Mesenchymal stem cell (in vitro differentiated cells and primary cell): ENCODE measurements around the gene VAC14.
A peak's percentile ranks its signal among the peaks of the same experiment; 100 is the strongest.

ENCODE experiments used
- DNase-seq: peaks from one replicate; pipeline ENCODE4 v3.0.0-alpha.2; 2013
- H2AFZ ChIP-seq: one replicate; pipeline ENCODE4 v1.6.1; 2013; ENCODE audit warnings: low read depth, mild to moderate bottlenecking, control low read depth, inconsistent platforms, low read length, moderate library complexity
- H2AK5ac ChIP-seq: 2 replicates; pipeline ENCODE4 v1.6.1; 2013; ENCODE audit warnings: low read length, moderate library complexity, mild to moderate bottlenecking, inconsistent platforms; ENCODE audit not compliant: severe bottlenecking
- H2BK120ac ChIP-seq: one replicate; pipeline ENCODE4 v1.6.1; 2013; ENCODE audit warnings: low read depth, mild to moderate bottlenecking, inconsistent platforms, low read length, moderate library complexity
- H2BK12ac ChIP-seq, 2 experiments: one replicate each; pipeline ENCODE4 v1.6.1; 2013; ENCODE audit warnings: inconsistent platforms in 2 of 2, low read length in 2 of 2, mild to moderate bottlenecking in 2 of 2, moderate library complexity in 2 of 2, control low read depth in 1 of 2
- H2BK15ac ChIP-seq: one replicate; pipeline ENCODE4 v1.6.1; 2013; ENCODE audit warnings: mild to moderate bottlenecking, low read depth, inconsistent platforms; ENCODE audit not compliant: poor library complexity, severe bottlenecking
- H2BK5ac ChIP-seq: 2 replicates; pipeline ENCODE4 v1.6.1; 2013; ENCODE audit warnings: low read depth, mild to moderate bottlenecking, low read length, control low read depth, inconsistent platforms; ENCODE audit not compliant: poor library complexity, severe bottlenecking
- H3K14ac ChIP-seq, 2 experiments: one replicate each; pipeline ENCODE4 v1.6.1; 2013; ENCODE audit warnings: inconsistent platforms in 2 of 2, low read length in 2 of 2, control low read depth in 1 of 2, mild to moderate bottlenecking in 1 of 2, moderate library complexity in 1 of 2
- H3K18ac ChIP-seq, 2 experiments: one replicate each; pipeline ENCODE4 v1.6.1; 2013; ENCODE audit warnings: inconsistent platforms in 2 of 2, low read length in 2 of 2, control low read depth in 1 of 2, low read depth in 1 of 2, mild to moderate bottlenecking in 1 of 2
- H3K23ac ChIP-seq, 2 experiments: one replicate each; pipeline ENCODE4 v1.6.1; 2013; ENCODE audit warnings: inconsistent platforms in 2 of 2, low read length in 2 of 2, mild to moderate bottlenecking in 2 of 2, moderate library complexity in 2 of 2, control low read depth in 1 of 2
- H3K27ac ChIP-seq: 2 replicates; pipeline ENCODE4 v1.5.1; 2013; ENCODE audit warnings: mild to moderate bottlenecking, moderate library complexity, low read length, control low read depth, inconsistent platforms; ENCODE audit not compliant: poor library complexity, severe bottlenecking
- H3K27me3 ChIP-seq, 2 experiments: 2 replicates each; pipeline versions ENCODE4 v1.6.1 to v1.7.0; 2013; ENCODE audit warnings: low read length in 2 of 2, mild to moderate bottlenecking in 2 of 2, moderate library complexity in 2 of 2, control low read depth in 1 of 2, inconsistent platforms in 1 of 2; ENCODE audit not compliant: control insufficient read depth in 1 of 2, insufficient read depth in 1 of 2
- H3K36me3 ChIP-seq, 2 experiments: 2 replicates each; pipeline versions ENCODE4 v1.6.1 to v1.7.0; 2013; ENCODE audit warnings: low read length in 2 of 2, control low read depth in 1 of 2, inconsistent platforms in 1 of 2, low read depth in 1 of 2, mild to moderate bottlenecking in 1 of 2; ENCODE audit not compliant: insufficient read depth in 2 of 2, control insufficient read depth in 1 of 2
- H3K4ac ChIP-seq, 2 experiments: one replicate each; pipeline ENCODE4 v1.6.1; 2013; ENCODE audit warnings: inconsistent platforms in 2 of 2, low read length in 2 of 2, mild to moderate bottlenecking in 2 of 2, moderate library complexity in 2 of 2, control low read depth in 1 of 2, low read depth in 1 of 2
- H3K4me1 ChIP-seq: 2 replicates; pipeline ENCODE4 v1.6.1; 2013; ENCODE audit warnings: low read depth, low read length, control low read depth; ENCODE audit not compliant: control insufficient read depth, insufficient read depth
- H3K4me2 ChIP-seq: 2 replicates; pipeline ENCODE4 v1.6.1; 2013; ENCODE audit warnings: low read length, mild to moderate bottlenecking, inconsistent platforms; ENCODE audit not compliant: poor library complexity, severe bottlenecking
- H3K4me3 ChIP-seq, 2 experiments: 2 replicates each; pipeline versions ENCODE4 v1.5.1 to v1.7.0; 2013; ENCODE audit warnings: low read length in 2 of 2, mild to moderate bottlenecking in 2 of 2, control low read depth in 1 of 2, low read depth in 1 of 2; ENCODE audit not compliant: insufficient read depth in 1 of 2
- H3K79me1 ChIP-seq: replicated peaks from 2 replicates; pipeline ENCODE4 v1.6.1; 2013; ENCODE audit warnings: mild to moderate bottlenecking, control low read depth, low read length, inconsistent platforms; ENCODE audit not compliant: poor library complexity, severe bottlenecking
- H3K9ac ChIP-seq: 2 replicates; pipeline ENCODE4 v1.7.0; 2013; ENCODE audit warnings: mild to moderate bottlenecking, low read length, moderate library complexity
- H3K9me3 ChIP-seq: 2 replicates; pipeline ENCODE4 v1.7.0; 2013; ENCODE audit warnings: mild to moderate bottlenecking, low read length; ENCODE audit not compliant: control insufficient read depth
- H4K8ac ChIP-seq: one replicate; pipeline ENCODE4 v1.6.1; 2013; ENCODE audit warnings: inconsistent platforms, mild to moderate bottlenecking, low read length, moderate library complexity
- H4K91ac ChIP-seq: one replicate; pipeline ENCODE4 v1.6.1; 2013; ENCODE audit warnings: mild to moderate bottlenecking, low read length, inconsistent platforms
- WGBS: methylation state at CpG from one replicate; pipeline ENCODE4 v1.1.7; 2013; ENCODE audit warnings: mixed read lengths; 5-methylcytosine and 5-hydroxymethylcytosine counted together

VAC14 gene

DNA sequence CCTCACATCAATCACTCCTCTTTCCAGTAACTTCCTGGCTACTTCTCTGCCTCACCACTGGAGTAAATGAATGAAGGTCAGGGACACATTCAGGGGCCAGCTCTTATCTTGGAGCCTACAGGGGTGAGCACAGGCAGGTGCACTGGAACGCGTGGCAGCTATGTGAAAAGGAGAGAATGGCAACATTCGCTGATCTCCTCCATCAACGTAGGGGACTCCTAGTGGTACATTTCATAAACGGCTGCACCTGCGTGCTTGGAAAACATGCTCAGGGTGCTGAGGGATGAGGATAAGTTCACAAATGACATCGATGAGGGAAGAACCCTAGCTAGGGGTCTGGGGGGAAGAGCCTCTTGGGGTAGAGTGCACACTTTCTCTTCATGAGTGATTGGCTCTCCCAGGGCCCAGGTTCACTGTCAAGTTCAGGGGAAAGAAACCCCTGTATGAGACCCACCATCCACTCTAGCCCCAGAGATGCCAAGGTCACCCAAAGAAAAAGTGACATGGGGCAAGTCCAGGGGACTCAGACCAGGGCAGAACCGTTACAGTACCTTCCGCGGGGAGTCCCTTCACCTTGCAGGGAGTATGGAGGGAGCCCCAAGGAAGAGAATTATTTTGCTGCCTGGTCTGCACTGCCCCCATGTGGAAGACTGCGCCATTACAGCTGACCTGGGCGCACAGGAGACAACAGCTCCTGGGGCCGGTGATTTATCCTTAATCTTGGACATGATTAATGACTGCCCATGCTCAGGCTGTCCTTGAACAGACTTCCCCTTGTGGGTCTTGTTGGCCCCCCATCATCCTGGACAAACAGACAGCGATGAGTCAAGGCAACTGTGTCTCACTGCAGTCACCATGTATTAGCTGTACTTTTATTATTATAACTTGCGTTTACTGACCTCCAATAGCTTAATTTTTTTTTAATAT, 30.1 kb downstream of the VAC14 start:
- H4K91ac ChIP-seq, result no peak overlapping the region
- no peak overlapping the region for H3K4me3 ChIP-seq
- no peak overlapping the region for H3K23ac ChIP-seq
- peak overlapping the region; percentile 14 for H4K8ac ChIP-seq
- H3K4me1 ChIP-seq, result peaks cover 21% of the 10 kb centered on the region
- H3K79me1 ChIP-seq, result peaks cover 10% of the 10 kb centered on the region
- 47% methylated on average over 13 of the region's 15 CpGs for WGBS
- no peak overlapping the region for H3K9ac ChIP-seq
- H3K4me2 ChIP-seq, result no peak overlapping the region
- no peak overlapping the region for H3K27ac ChIP-seq
- no peak overlapping the region for H2AFZ ChIP-seq
- H3K27me3 ChIP-seq, result no peaks in the 10 kb centered on the region
- H2BK120ac ChIP-seq, result no peak overlapping the region
- H3K36me3 ChIP-seq, result peaks cover 40 to 74% of the 10 kb centered on the region in 2 experiments
- H3K18ac ChIP-seq, result no peak overlapping the region
- H2AK5ac ChIP-seq, result no peak overlapping the region
- H2BK15ac ChIP-seq, result no peak overlapping the region
- no peak overlapping the region for H3K14ac ChIP-seq
- no peaks in the 10 kb centered on the region for H3K9me3 ChIP-seq
- peak; percentile 63 for DNase-seq
- no peak overlapping the region for H2BK5ac ChIP-seq
- H3K4ac ChIP-seq, result no peak overlapping the region
- H2BK12ac ChIP-seq, result peak overlapping the region in 1 of 2 experiments; percentile 37

DNA sequence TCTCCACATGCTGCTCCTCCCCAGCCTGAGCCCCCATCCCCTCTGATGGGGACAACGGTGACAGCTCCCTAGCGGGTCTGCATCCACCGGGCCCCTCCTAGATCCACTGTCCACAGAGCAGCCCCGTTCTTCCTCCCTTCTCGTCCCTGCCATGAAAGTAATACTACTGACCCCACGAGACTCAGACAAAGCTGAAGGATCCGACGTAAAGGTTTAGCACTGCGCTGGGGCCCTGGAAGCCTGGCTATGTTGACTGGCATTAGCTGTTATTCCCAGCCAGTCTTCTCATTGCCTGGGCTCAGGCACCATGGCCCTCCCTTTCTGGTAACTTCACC, 30.7 kb downstream of the VAC14 start:
- Histone ChIP-seq H3K4ac (no peak overlapping the region), H2BK15ac (no peak overlapping the region), H3K36me3 (peaks cover 42 to 74% of the 10 kb centered on the region in 2 experiments), H3K4me2 (no peak overlapping the region), H3K23ac (no peak overlapping the region), H3K79me1 (peaks cover 7% of the 10 kb centered on the region), H2BK5ac (no peak overlapping the region), H3K4me1 (peaks cover 21% of the 10 kb centered on the region), H3K27me3 (no peaks in the 10 kb centered on the region), H3K9me3 (no peaks in the 10 kb centered on the region), H3K9ac (no peak overlapping the region), H3K14ac (no peak overlapping the region), H2BK12ac (peak overlapping the region in 1 of 2 experiments; percentile 3), H2AK5ac (no peak overlapping the region), H3K4me3 (no peak overlapping the region), H3K27ac (no peak overlapping the region), H4K8ac (no peak overlapping the region), H4K91ac (no peak overlapping the region), H2BK120ac (no peak overlapping the region), H3K18ac (no peak overlapping the region), H2AFZ (no peak overlapping the region)
- 97% methylated on average over 9 of the region's 9 CpGs for WGBS
- DNase-seq, result no peak

DNA sequence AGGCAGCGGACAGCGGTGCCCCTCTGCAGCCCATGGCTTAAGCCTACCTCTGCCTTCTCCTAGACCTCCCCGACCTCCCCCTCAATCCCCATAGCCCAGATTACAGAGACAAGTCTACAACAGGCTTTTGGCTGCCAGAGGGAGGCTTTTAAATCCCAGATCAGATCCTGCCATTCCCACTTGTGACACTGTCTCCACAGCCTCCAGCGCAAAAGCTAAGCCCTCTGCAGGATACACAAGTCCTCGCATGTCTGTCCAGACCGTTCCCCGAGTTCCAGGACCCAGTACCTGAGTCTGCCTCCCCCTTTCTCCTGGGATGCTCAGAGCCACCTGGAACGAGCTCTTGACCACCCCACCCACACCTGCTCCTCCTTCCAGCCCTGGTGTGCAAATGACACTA, 31.2 kb downstream of the VAC14 start:
- Histone ChIP-seq H3K27ac (no peak overlapping the region), H3K4me3 (no peak overlapping the region), H3K27me3 (no peaks in the 10 kb centered on the region), H2BK12ac (no peak overlapping the region), H2BK120ac (no peak overlapping the region), H3K9me3 (no peaks in the 10 kb centered on the region), H2AFZ (no peak overlapping the region), H2BK15ac (no peak overlapping the region), H2AK5ac (no peak overlapping the region), H4K8ac (no peak overlapping the region), H3K4me2 (no peak overlapping the region), H3K4me1 (peaks cover 21% of the 10 kb centered on the region), H3K23ac (no peak overlapping the region), H3K79me1 (peaks cover 5% of the 10 kb centered on the region), H3K9ac (no peak overlapping the region), H2BK5ac (no peak overlapping the region), H3K4ac (no peak overlapping the region), H3K18ac (no peak overlapping the region), H3K14ac (no peak overlapping the region), H4K91ac (peak overlapping the region; percentile 5), H3K36me3 (peaks cover 46 to 70% of the 10 kb centered on the region in 2 experiments)
- DNase-seq, result no peak
- WGBS, result 96% methylated on average over 8 of the region's 8 CpGs

DNA sequence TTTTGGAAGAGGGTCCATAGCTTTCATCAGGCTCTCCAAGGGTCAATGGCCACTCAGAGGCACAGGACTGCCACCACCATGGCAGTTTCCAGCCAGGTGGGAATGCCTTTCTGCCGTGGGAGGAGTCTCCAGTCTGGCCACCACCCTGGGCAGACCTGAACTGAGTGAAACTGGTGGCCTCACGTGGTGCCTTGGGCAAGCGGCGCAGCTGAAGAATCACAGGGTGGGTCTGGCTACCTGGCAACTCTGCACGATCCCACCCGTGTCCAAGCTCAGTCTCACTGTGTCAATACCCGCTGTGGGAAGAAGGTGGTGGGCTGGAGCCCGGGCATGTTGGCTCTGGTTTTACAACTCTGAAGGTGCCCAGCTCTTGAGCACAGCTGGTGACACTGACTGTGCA, 31.8 kb downstream of the VAC14 start:
- no peak for DNase-seq
- Histone ChIP-seq H3K9me3 (no peaks in the 10 kb centered on the region), H3K4me2 (no peak overlapping the region), H3K4me1 (peaks cover 19% of the 10 kb centered on the region), H4K8ac (no peak overlapping the region), H3K36me3 (peaks cover 48 to 66% of the 10 kb centered on the region in 2 experiments), H3K4ac (no peak overlapping the region), H2AK5ac (no peak overlapping the region), H3K9ac (no peak overlapping the region), H3K14ac (no peak overlapping the region), H2BK15ac (no peak overlapping the region), H2BK120ac (no peak overlapping the region), H3K18ac (no peak overlapping the region), H2AFZ (no peak overlapping the region), H2BK5ac (no peak overlapping the region), H3K4me3 (no peak overlapping the region), H3K27ac (no peak overlapping the region), H3K27me3 (no peaks in the 10 kb centered on the region), H2BK12ac (peak overlapping the region in 1 of 2 experiments; percentile 59), H4K91ac (peak overlapping the region; percentile 5), H3K79me1 (peaks cover 2% of the 10 kb centered on the region), H3K23ac (no peak overlapping the region)
- WGBS, result 96% methylated on average over 8 of the region's 8 CpGs
